HCT116 (cell line): ENCODE data around the gene CDC42BPB. TPM values are rescaled to one million over a fixed set of nuclear protein-coding genes. Genes with fewer than 3 reads are reported as not detected.
A peak's percentile ranks its signal among the peaks of the same experiment; 100 is the strongest.

Experiments
- ATAC-seq: fragments of 200-7000 bp; cut with Tn5 transposase; 2 replicates; pipeline ENCODE4 v1.9.1; 2020; ENCODE audit warnings: mild to moderate bottlenecking, moderate library complexity
- BruUV-seq: library from RNA; stranded (reverse); fragments of 400-500 nt; replicated peaks from 2 replicates; lab custom pipeline; 2021; lab: Mats Ljungman, UMichigan
- CTCF ChIA-PET: fragments of 300-600 bp; sonication (Branson Sonifier 250); formaldehyde crosslinking; loops from one replicate; lab custom pipeline; 2021; ENCODE audit warnings: antibody characterized with exemption; lab: Charles Lee
- POLR2A ChIA-PET: fragments of 300-600, 350-600 bp; sonication (Branson Sonifier 250); formaldehyde crosslinking; loops from one replicate; lab custom pipeline; 2021; ENCODE audit warnings: antibody characterized with exemption; lab: Charles Lee
- RAD21 ChIA-PET, 2 experiments: fragments of 300-600 bp; sonication (Branson Sonifier 250); formaldehyde crosslinking; loops; one replicate each; lab custom pipeline; 2023; ENCODE audit warnings: low total read pairs in 2 of 2; ENCODE audit not compliant: uncharacterized antibody in 2 of 2, unreplicated experiment in 2 of 2, low non-redundant PET in 1 of 2; lab: Charles Lee
- DNase-seq: peaks from one replicate; pipeline ENCODE4 v3.0.0-alpha.2; 2010; ENCODE audit warnings: low read depth, low spot score
- H2AFZ ChIP-seq: fragments of 200-600 bp; shearing (Covaris generic), sonication (generic); 2 replicates; pipeline ENCODE4 v1.6.1; 2017; ENCODE audit warnings: low read depth, mixed run types, mixed read lengths, antibody characterized with exemption, low read length; ENCODE audit not compliant: poor library complexity, severe bottlenecking
- H3K27ac ChIP-seq: 2 replicates; pipeline ENCODE4 v1.5.1; 2012; ENCODE audit warnings: low read depth, low read length
- H3K27me3 ChIP-seq: fragments of 200-600 bp; sonication (generic); 2 replicates; pipeline ENCODE4 v1.6.1; 2016; ENCODE audit warnings: mixed run types, low read length, mixed read lengths; ENCODE audit not compliant: insufficient read depth
- H3K36me3 ChIP-seq, 2 experiments: fragments of 200-500 bp in 1 of 2; fragments of 200-600 bp in 1 of 2; sonication (Bioruptor generic) in 1 of 2; sonication (generic) in 1 of 2; 2 replicates each; pipeline versions ENCODE4 v1.5.1 to v1.6.1; 2014 to 2016; ENCODE audit warnings: low read length in 2 of 2, inconsistent platforms in 1 of 2, mixed read lengths in 1 of 2, mixed run types in 1 of 2; ENCODE audit not compliant: insufficient read depth in 2 of 2, control insufficient read depth in 1 of 2
- H3K4me1 ChIP-seq, 2 experiments: fragments of 200-600 bp in 1 of 2; sonication (generic) in 1 of 2; 2 replicates each; pipeline versions ENCODE4 v1.5.1 to v1.6.1; 2012 to 2017; ENCODE audit warnings: low read length in 2 of 2, inconsistent platforms in 1 of 2, mild to moderate bottlenecking in 1 of 2, mixed read lengths in 1 of 2, mixed run types in 1 of 2, moderate library complexity in 1 of 2; ENCODE audit not compliant: insufficient read depth in 2 of 2, control insufficient read depth in 1 of 2
- H3K4me2 ChIP-seq: fragments of 200-600 bp; sonication (generic); 2 replicates; pipeline ENCODE4 v1.6.1; 2017; ENCODE audit warnings: mixed run types, low read length, mixed read lengths
- H3K4me3 ChIP-seq, 2 experiments: fragments of 200-600 bp in 1 of 2; sonication (generic) in 1 of 2; replicated peaks in 1 of 2; 2 replicates each; pipeline ENCODE4 v1.5.1; 2011 to 2016; ENCODE audit warnings: low read length in 2 of 2, control low read depth in 1 of 2, low read depth in 1 of 2, mild to moderate bottlenecking in 1 of 2, mixed read lengths in 1 of 2, mixed run types in 1 of 2
- H3K79me2 ChIP-seq: fragments of 200-600 bp; sonication (generic); 2 replicates; pipeline ENCODE4 v1.6.1; 2017; ENCODE audit warnings: mild to moderate bottlenecking, mixed run types, low read length, moderate library complexity, mixed read lengths; ENCODE audit not compliant: insufficient read depth
- H3K9ac ChIP-seq: fragments of 200-600 bp; sonication (generic); 2 replicates; pipeline ENCODE4 v1.6.1; 2016; ENCODE audit warnings: low read length, mixed read lengths
- H3K9me2 ChIP-seq: fragments of 200-600 bp; sonication (generic), shearing (Covaris generic); 2 replicates; pipeline ENCODE4 v1.6.1; 2017; ENCODE audit warnings: mixed run types, mild to moderate bottlenecking, moderate library complexity; ENCODE audit not compliant: insufficient read depth
- H3K9me3 ChIP-seq, 2 experiments: fragments of 200-500 bp in 1 of 2; fragments of 200-600 bp in 1 of 2; sonication (Bioruptor generic) in 1 of 2; sonication (generic) in 1 of 2; 2 replicates each; pipeline ENCODE4 v1.6.1; 2014 to 2017; ENCODE audit warnings: low read length in 2 of 2, mixed read lengths in 2 of 2, inconsistent platforms in 1 of 2, low read depth in 1 of 2, mild to moderate bottlenecking in 1 of 2, mixed run types in 1 of 2, moderate library complexity in 1 of 2; ENCODE audit not compliant: control insufficient read depth in 1 of 2, insufficient read depth in 1 of 2
- H4K20me1 ChIP-seq: fragments of 200-600 bp; sonication (generic), shearing (Covaris generic); 2 replicates; pipeline ENCODE4 v1.6.1; 2017; ENCODE audit warnings: mixed run types, mild to moderate bottlenecking, moderate library complexity; ENCODE audit not compliant: insufficient read depth
- CBX3 ChIP-seq: IDR thresholded peaks from 2 replicates; pipeline ENCODE4 v1.6.1; 2012; ENCODE audit warnings: low read depth
- CEBPB ChIP-seq: IDR thresholded peaks from 2 replicates; pipeline ENCODE4 v1.6.1; 2012; ENCODE audit warnings: low read depth
- EGR1 ChIP-seq: IDR thresholded peaks from 2 replicates; pipeline ENCODE4 v1.6.1; 2012; ENCODE audit warnings: low read depth
- EZH2 ChIP-seq: fragments of 200-600 bp; sonication (generic); IDR thresholded peaks from 2 replicates; pipeline ENCODE4 v1.6.1; 2017; ENCODE audit warnings: antibody characterized with exemption, mixed run types
- EZH2phosphoT487 ChIP-seq: fragments of 200-600 bp; IDR thresholded peaks from 2 replicates; pipeline ENCODE4 v1.6.1; 2018; ENCODE audit warnings: antibody characterized with exemption, borderline replicate concordance
- FOSL1 ChIP-seq: IDR thresholded peaks from 2 replicates; pipeline ENCODE4 v1.6.1; 2012; ENCODE audit warnings: low read depth
- JUND ChIP-seq: IDR thresholded peaks from 2 replicates; pipeline ENCODE4 v1.6.1; 2012
- POLR2AphosphoS5 ChIP-seq: IDR thresholded peaks from 2 replicates; pipeline ENCODE4 v1.6.1; 2011; ENCODE audit warnings: mild to moderate bottlenecking, low read depth, low read length, moderate library complexity
- RAD21 ChIP-seq: IDR thresholded peaks from 2 replicates; pipeline ENCODE4 v1.6.1; 2012; ENCODE audit warnings: low read depth, mild to moderate bottlenecking
- SIN3A ChIP-seq: IDR thresholded peaks from 2 replicates; pipeline ENCODE4 v1.6.1; 2012; ENCODE audit warnings: low read depth
- SRF ChIP-seq: IDR thresholded peaks from 2 replicates; pipeline ENCODE4 v1.6.1; 2012; ENCODE audit warnings: low read depth
- TCF7L2 ChIP-seq: IDR thresholded peaks from 2 replicates; pipeline ENCODE4 v1.7.0; 2011; ENCODE audit warnings: borderline replicate concordance, inconsistent platforms; ENCODE audit not compliant: insufficient read depth, insufficient read length; ENCODE audit errors: extremely low read depth
- ZFX ChIP-seq: fragments of 450-650 bp; IDR thresholded peaks from 2 replicates; pipeline ENCODE4 v1.6.1; 2017
- intact Hi-C: fragments of 100-400 bp; cut with micrococcal nuclease; formaldehyde crosslinking; loops from 2 replicates; pipeline ENCODE4 v1.10.0; 2022
- total RNA-seq: library from RNA; stranded (reverse); gene quantifications from one replicate; pipeline ENCODE4 v1.2.1, GENCODE V29; 2021; ENCODE audit not compliant: unreplicated experiment
- TF ChIP-seq, protein P1 (sequence below): IDR thresholded peaks from 2 replicates; pipeline ENCODE4 v1.6.1; 2012
- TF ChIP-seq, protein P2 (sequence below), 3 experiments: fragments of 200-600 bp in 1 of 3; sonication (generic) in 1 of 3; IDR thresholded peaks in 2 of 3; conservative IDR thresholded peaks in 1 of 3; 2 replicates each; pipeline ENCODE4 v1.5.1; 2012 to 2017; ENCODE audit warnings: low read depth in 2 of 3, low read length in 2 of 3, antibody characterized with exemption in 1 of 3, borderline replicate concordance in 1 of 3, control low read depth in 1 of 3, mild to moderate bottlenecking in 1 of 3, mixed read lengths in 1 of 3, mixed run types in 1 of 3, moderate library complexity in 1 of 3; ENCODE audit not compliant: insufficient read depth in 1 of 3
- TF ChIP-seq, protein P3 (sequence below): IDR thresholded peaks from 2 replicates; pipeline ENCODE4 v1.6.1; 2012; ENCODE audit warnings: low read depth

The CDC42BPB gene
- total RNA-seq, 1 experiment from 2014 or later: 85.6 TPM

DNA sequence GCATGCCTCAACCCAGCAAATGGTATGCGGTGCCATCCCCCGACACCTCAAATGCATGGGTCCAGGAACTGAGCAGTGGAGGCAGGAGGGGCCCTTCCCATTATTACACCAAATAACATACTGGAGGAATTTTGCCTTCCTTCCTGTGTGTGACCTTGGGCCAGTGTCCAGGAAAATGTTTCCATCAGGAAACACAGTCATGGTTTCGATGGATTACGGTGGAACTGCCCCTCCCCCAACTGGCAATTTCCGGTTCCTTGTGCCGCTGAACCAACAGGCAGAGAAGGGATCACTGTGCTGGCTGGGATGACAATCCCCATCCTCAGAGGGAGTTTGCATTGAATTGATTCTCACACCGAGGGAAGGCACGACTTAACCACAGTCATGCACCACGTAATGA, 9.1 kb upstream of the CDC42BPB start:
- no peaks in the 10 kb centered on the region for H4K20me1 ChIP-seq
- ATAC-seq (no peak), DNase-seq (no peak)
- ChIA-PET CTCF (no interaction called here), RAD21 (no interaction called here), POLR2A (no interaction called here)
- no peaks in the 10 kb centered on the region for H3K27me3 ChIP-seq
- TF ChIP-seq, protein P1, sequence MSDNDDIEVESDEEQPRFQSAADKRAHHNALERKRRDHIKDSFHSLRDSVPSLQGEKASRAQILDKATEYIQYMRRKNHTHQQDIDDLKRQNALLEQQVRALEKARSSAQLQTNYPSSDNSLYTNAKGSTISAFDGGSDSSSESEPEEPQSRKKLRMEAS: no peak
- no peak for TF ChIP-seq JUND
- TF ChIP-seq CBX3: no peak
- TF ChIP-seq SIN3A: no peak
- no peak for TF ChIP-seq EZH2phosphoT487
- no peak for TF ChIP-seq POLR2AphosphoS5
- TF ChIP-seq EZH2: no peak
- 0 out of 2 replicates have a peak overlapping the region, but pooled peaks have one; percentile 20 for H3K27ac ChIP-seq
- no peak overlapping the region for H3K9ac ChIP-seq
- H3K9me2 ChIP-seq: no peaks in the 10 kb centered on the region
- intact Hi-C loops: no loop called here
- peaks cover 35 to 56% of the 10 kb centered on the region in 2 experiments for H3K4me1 ChIP-seq
- H3K4me2 ChIP-seq: peak overlapping the region; percentile 76
- BruUV-seq: no TSS peak
- no peaks in the 10 kb centered on the region for H3K79me2 ChIP-seq
- H2AFZ ChIP-seq: peak overlapping the region; percentile 71
- no peak overlapping the region for H3K4me3 ChIP-seq
- H3K36me3 ChIP-seq: no peaks in the 10 kb centered on the region
- no peaks in the 10 kb centered on the region for H3K9me3 ChIP-seq

DNA sequence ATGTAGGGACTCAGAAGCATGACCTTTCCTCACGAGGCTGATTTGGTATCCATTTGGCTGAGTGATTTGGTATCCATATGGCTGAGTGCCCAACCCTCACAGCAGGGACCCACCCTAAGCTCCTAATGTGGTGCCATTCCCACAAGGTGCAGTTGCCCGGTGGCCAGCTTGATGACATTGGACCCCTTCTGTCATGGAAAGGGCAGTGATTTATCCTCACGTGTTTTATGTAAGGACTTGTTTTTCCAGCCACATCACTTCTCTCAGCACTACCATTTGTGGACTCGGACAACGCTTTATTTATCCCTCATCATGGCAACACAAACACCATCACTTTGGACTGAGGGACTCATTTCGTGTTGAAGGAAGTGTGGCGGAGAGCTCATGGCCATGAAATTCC, 8.5 kb upstream of the CDC42BPB start:
- no peaks in the 10 kb centered on the region for H3K9me3 ChIP-seq
- ChIA-PET POLR2A (no interaction called here), RAD21 (no interaction called here)
- H3K9me2 ChIP-seq: no peaks in the 10 kb centered on the region
- no peak overlapping the region for H3K27ac ChIP-seq
- H3K4me1 ChIP-seq: peaks cover 35 to 51% of the 10 kb centered on the region in 2 experiments
- H2AFZ ChIP-seq: no peak overlapping the region
- no peaks in the 10 kb centered on the region for H4K20me1 ChIP-seq
- H3K27me3 ChIP-seq: no peaks in the 10 kb centered on the region
- H3K79me2 ChIP-seq: no peaks in the 10 kb centered on the region
- BruUV-seq: no TSS peak
- no peaks in the 10 kb centered on the region for H3K36me3 ChIP-seq
- H3K4me2 ChIP-seq: peak overlapping the region; percentile 76
- no peak overlapping the region for H3K9ac ChIP-seq
- no peak for ATAC-seq
- DNase-seq: no peak
- intact Hi-C loops: no loop called here
- H3K4me3 ChIP-seq: no peak overlapping the region
- TF ChIP-seq, protein P2, sequence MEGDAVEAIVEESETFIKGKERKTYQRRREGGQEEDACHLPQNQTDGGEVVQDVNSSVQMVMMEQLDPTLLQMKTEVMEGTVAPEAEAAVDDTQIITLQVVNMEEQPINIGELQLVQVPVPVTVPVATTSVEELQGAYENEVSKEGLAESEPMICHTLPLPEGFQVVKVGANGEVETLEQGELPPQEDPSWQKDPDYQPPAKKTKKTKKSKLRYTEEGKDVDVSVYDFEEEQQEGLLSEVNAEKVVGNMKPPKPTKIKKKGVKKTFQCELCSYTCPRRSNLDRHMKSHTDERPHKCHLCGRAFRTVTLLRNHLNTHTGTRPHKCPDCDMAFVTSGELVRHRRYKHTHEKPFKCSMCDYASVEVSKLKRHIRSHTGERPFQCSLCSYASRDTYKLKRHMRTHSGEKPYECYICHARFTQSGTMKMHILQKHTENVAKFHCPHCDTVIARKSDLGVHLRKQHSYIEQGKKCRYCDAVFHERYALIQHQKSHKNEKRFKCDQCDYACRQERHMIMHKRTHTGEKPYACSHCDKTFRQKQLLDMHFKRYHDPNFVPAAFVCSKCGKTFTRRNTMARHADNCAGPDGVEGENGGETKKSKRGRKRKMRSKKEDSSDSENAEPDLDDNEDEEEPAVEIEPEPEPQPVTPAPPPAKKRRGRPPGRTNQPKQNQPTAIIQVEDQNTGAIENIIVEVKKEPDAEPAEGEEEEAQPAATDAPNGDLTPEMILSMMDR (IDR thresholded peaks at IDR 0.05 in 2 of 3, conservative IDR thresholded peaks at IDR 0.05 in 1 of 3; ENCODE audit: borderline replicate concordance in 1 of 3, insufficient read depth in 1 of 3, low read depth in 2 of 3, low read length in 2 of 3): no peak
- TF ChIP-seq JUND (no peak), POLR2AphosphoS5 (no peak), EGR1 (no peak), FOSL1 (no peak), CBX3 (no peak), ZFX (no peak), RAD21 (no peak), CEBPB (no peak), SIN3A (no peak), SRF (no peak), TCF7L2 (no peak)
- TF ChIP-seq, protein P3, sequence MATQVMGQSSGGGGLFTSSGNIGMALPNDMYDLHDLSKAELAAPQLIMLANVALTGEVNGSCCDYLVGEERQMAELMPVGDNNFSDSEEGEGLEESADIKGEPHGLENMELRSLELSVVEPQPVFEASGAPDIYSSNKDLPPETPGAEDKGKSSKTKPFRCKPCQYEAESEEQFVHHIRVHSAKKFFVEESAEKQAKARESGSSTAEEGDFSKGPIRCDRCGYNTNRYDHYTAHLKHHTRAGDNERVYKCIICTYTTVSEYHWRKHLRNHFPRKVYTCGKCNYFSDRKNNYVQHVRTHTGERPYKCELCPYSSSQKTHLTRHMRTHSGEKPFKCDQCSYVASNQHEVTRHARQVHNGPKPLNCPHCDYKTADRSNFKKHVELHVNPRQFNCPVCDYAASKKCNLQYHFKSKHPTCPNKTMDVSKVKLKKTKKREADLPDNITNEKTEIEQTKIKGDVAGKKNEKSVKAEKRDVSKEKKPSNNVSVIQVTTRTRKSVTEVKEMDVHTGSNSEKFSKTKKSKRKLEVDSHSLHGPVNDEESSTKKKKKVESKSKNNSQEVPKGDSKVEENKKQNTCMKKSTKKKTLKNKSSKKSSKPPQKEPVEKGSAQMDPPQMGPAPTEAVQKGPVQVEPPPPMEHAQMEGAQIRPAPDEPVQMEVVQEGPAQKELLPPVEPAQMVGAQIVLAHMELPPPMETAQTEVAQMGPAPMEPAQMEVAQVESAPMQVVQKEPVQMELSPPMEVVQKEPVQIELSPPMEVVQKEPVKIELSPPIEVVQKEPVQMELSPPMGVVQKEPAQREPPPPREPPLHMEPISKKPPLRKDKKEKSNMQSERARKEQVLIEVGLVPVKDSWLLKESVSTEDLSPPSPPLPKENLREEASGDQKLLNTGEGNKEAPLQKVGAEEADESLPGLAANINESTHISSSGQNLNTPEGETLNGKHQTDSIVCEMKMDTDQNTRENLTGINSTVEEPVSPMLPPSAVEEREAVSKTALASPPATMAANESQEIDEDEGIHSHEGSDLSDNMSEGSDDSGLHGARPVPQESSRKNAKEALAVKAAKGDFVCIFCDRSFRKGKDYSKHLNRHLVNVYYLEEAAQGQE: no peak
- TF ChIP-seq, protein P1: no peak
- TF ChIP-seq, all 23 proteins: peak for 0
- CTCF ChIA-PET: no interaction called here
